Endothelial cell of umbilical vein (primary cell): ENCODE results near the gene MYPN.

Experiments
- EZH2 ChIP-seq: IDR thresholded peaks from 2 replicates; pipeline ENCODE4 v1.6.1; 2012; ENCODE audit warnings: borderline replicate concordance, low read depth, mild to moderate bottlenecking, moderate library complexity, low read length, inconsistent platforms; ENCODE audit not compliant: severe bottlenecking
- JUN ChIP-seq: IDR thresholded peaks from 2 replicates; pipeline ENCODE4 v1.6.1; 2011; ENCODE audit warnings: borderline replicate concordance, low read depth; ENCODE audit not compliant: insufficient read length, insufficient read depth
- POLR2A ChIP-seq: IDR thresholded peaks from 2 replicates; pipeline ENCODE4 v1.6.1; 2012; ENCODE audit warnings: low read depth, mild to moderate bottlenecking, control low read depth, low read length
- POLR2AphosphoS5 ChIP-seq: IDR thresholded peaks from 2 replicates; pipeline ENCODE4 v1.6.1; 2012; ENCODE audit warnings: low read depth, mild to moderate bottlenecking, control low read depth, low read length, moderate library complexity; ENCODE audit not compliant: insufficient read depth
- TF ChIP-seq, protein P1 (sequence below), 2 donors: IDR thresholded peaks; 1 replicate in 1 of 2; 2 replicates in 1 of 2; pipeline ENCODE4 v1.5.1; 2011; ENCODE audit warnings: low read length in 2 of 2, mild to moderate bottlenecking in 2 of 2, moderate library complexity in 2 of 2, control low read depth in 1 of 2, inconsistent platforms in 1 of 2, low read depth in 1 of 2; ENCODE audit not compliant: insufficient read depth in 1 of 2; ENCODE audit errors: extremely low read depth in 1 of 2

DNA sequence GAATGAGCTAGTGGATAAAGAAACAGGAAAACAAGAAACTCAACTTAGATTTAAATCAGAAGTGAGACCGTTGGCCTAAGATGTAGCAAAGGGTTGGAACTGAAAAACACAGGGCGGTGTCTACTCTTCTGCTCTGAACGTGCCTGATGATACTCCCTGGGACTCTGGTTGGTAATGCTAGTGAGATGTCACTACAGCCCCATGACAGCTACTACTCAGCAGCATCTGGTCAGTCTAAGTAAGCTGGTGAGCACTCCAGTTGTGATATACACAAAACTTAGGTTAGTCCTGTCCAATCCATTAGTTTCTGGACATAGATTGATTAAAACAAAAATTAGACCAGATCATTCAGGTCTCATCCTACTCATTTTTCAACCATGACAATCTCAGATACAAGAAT is 15.4 kb downstream of the MYPN start:
- TF ChIP-seq EZH2 (no peak), POLR2A (no peak), JUN (no peak), POLR2AphosphoS5 (no peak)
- TF ChIP-seq, protein P1, sequence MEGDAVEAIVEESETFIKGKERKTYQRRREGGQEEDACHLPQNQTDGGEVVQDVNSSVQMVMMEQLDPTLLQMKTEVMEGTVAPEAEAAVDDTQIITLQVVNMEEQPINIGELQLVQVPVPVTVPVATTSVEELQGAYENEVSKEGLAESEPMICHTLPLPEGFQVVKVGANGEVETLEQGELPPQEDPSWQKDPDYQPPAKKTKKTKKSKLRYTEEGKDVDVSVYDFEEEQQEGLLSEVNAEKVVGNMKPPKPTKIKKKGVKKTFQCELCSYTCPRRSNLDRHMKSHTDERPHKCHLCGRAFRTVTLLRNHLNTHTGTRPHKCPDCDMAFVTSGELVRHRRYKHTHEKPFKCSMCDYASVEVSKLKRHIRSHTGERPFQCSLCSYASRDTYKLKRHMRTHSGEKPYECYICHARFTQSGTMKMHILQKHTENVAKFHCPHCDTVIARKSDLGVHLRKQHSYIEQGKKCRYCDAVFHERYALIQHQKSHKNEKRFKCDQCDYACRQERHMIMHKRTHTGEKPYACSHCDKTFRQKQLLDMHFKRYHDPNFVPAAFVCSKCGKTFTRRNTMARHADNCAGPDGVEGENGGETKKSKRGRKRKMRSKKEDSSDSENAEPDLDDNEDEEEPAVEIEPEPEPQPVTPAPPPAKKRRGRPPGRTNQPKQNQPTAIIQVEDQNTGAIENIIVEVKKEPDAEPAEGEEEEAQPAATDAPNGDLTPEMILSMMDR (IDR thresholded peaks at IDR 0.05; ENCODE audit: extremely low read depth in 1 of 2, insufficient read depth in 1 of 2, low read depth in 1 of 2, low read length in 2 of 2): no peak
